ENCODE results near the gene ARL15. TPM values are rescaled to one million over a fixed set of nuclear protein-coding genes. Genes with fewer than 3 reads are reported as not detected.

The ARL15 gene
- total RNA-seq, 1 donor from 2014 or later = 14.0 TPM

GRCh38 chr5:54017580-54017979, 292.8 kb downstream of the ARL15 start:
- H3K4me1 Mint-ChIP-seq (ENCODE audit: low read depth) = peaks cover 25% of the 10 kb centered on the region
- no peak for DNase-seq (ENCODE audit: low spot score)
- peaks cover 15% of the 10 kb centered on the region for H3K9me3 Mint-ChIP-seq (ENCODE audit: low read depth)
- no peak overlapping the region for H3K4me3 Mint-ChIP-seq (ENCODE audit: unreplicated experiment)
- no peak for TF ChIP-seq CTCF (IDR thresholded peaks at IDR 0.05)
- H3K36me3 Mint-ChIP-seq (ENCODE audit: low read depth) = peaks cover 8% of the 10 kb centered on the region
- no peak overlapping the region for H3K27ac Mint-ChIP-seq (ENCODE audit: unreplicated experiment)
- H3K27me3 Mint-ChIP-seq (ENCODE audit: low read depth) = no peaks in the 10 kb centered on the region

- Mint-ChIP-seq H3K4me3 (ENCODE audit: unreplicated experiment) (no peak overlapping the region), H3K4me1 (ENCODE audit: low read depth) (peaks cover 17% of the 10 kb centered on the region), H3K27me3 (ENCODE audit: low read depth) (no peaks in the 10 kb centered on the region), H3K36me3 (ENCODE audit: low read depth) (peaks cover 8% of the 10 kb centered on the region), H3K27ac (ENCODE audit: unreplicated experiment) (no peak overlapping the region), H3K9me3 (ENCODE audit: low read depth) (peaks cover 13% of the 10 kb centered on the region)
- TF ChIP-seq CTCF (IDR thresholded peaks at IDR 0.05) = no peak
- no peak for DNase-seq (ENCODE audit: low spot score)
Observed at GRCh38 chr5:54013556-54014194, 296.7 kb downstream of the ARL15 start.

- Mint-ChIP-seq H3K9me3 (ENCODE audit: low read depth) (peaks cover 13% of the 10 kb centered on the region), H3K36me3 (ENCODE audit: low read depth) (peaks cover 8% of the 10 kb centered on the region), H3K4me1 (ENCODE audit: low read depth) (peaks cover 29% of the 10 kb centered on the region), H3K27ac (ENCODE audit: unreplicated experiment) (no peak overlapping the region), H3K27me3 (ENCODE audit: low read depth) (no peaks in the 10 kb centered on the region), H3K4me3 (ENCODE audit: unreplicated experiment) (no peak overlapping the region)
- no peak for DNase-seq (ENCODE audit: low spot score)
- no peak for TF ChIP-seq CTCF (IDR thresholded peaks at IDR 0.05)
Observed at GRCh38 chr5:54009828-54010227, 300.5 kb downstream of the ARL15 start.

GRCh38 chr5:54009357-54009756, 301.0 kb downstream of the ARL15 start:
- Mint-ChIP-seq H3K4me3 (ENCODE audit: unreplicated experiment) (no peak overlapping the region), H3K9me3 (ENCODE audit: low read depth) (peaks cover 12% of the 10 kb centered on the region), H3K36me3 (ENCODE audit: low read depth) (peaks cover 8% of the 10 kb centered on the region), H3K27me3 (ENCODE audit: low read depth) (no peaks in the 10 kb centered on the region), H3K4me1 (ENCODE audit: low read depth) (peaks cover 29% of the 10 kb centered on the region), H3K27ac (ENCODE audit: unreplicated experiment) (no peak overlapping the region)
- no peak for TF ChIP-seq CTCF (IDR thresholded peaks at IDR 0.05)
- no peak for DNase-seq (ENCODE audit: low spot score)

- no peak overlapping the region for H3K4me3 Mint-ChIP-seq (ENCODE audit: unreplicated experiment)
- no peaks in the 10 kb centered on the region for H3K36me3 Mint-ChIP-seq (ENCODE audit: low read depth)
- peak overlapping the region; percentile 73 for H3K27ac Mint-ChIP-seq (ENCODE audit: unreplicated experiment)
- DNase-seq (ENCODE audit: low spot score) = no peak
- no peak for TF ChIP-seq CTCF (IDR thresholded peaks at IDR 0.05)
- H3K27me3 Mint-ChIP-seq (ENCODE audit: low read depth) = no peaks in the 10 kb centered on the region
- H3K4me1 Mint-ChIP-seq (ENCODE audit: low read depth) = peaks cover 23% of the 10 kb centered on the region
- no peaks in the 10 kb centered on the region for H3K9me3 Mint-ChIP-seq (ENCODE audit: low read depth)
Observed at GRCh38 chr5:54007827-54008777, 302.3 kb downstream of the ARL15 start.

All from chondrocyte (in vitro differentiated cells).